Activated CD4-positive, alpha-beta T cell treated with anti-CD3 and anti-CD28 coated beads, Interleukin-2, amount 50 U/mL, for 4 hours (primary cell): ENCODE results near the gene WRAP73.

Source experiments
- DNase-seq, 2 experiments: peaks; one replicate each; pipeline ENCODE4 v3.0.0-alpha.2; 2020

The WRAP73 gene

GRCh38 chr1:3609016-3609768 is 40.7 kb downstream of the WRAP73 start:
- no peak for DNase-seq

- no peak for DNase-seq
These were observed 41.7 kb downstream of the WRAP73 start for GRCh38 chr1:3608154-3608553.

- DNase-seq, result no peak
These were observed 42.2 kb downstream of the WRAP73 start for GRCh38 chr1:3607703-3608065.

GRCh38 chr1:3606779-3607702 is 42.9 kb downstream of the WRAP73 start:
- DNase-seq, result no peak

- no peak for DNase-seq
These were observed 44.7 kb downstream of the WRAP73 start for GRCh38 chr1:3604997-3605823.

GRCh38 chr1:3604468-3604974 is 45.4 kb downstream of the WRAP73 start:
- DNase-seq, result no peak

- no peak for DNase-seq
These were observed 46.1 kb downstream of the WRAP73 start for GRCh38 chr1:3603571-3604467.

GRCh38 chr1:3603156-3603555 is 46.7 kb downstream of the WRAP73 start:
- DNase-seq, result no peak

GRCh38 chr1:3602375-3602774 is 47.5 kb downstream of the WRAP73 start:
- no peak for DNase-seq

GRCh38 chr1:3601743-3602142 is 48.2 kb downstream of the WRAP73 start:
- no peak for DNase-seq

GRCh38 chr1:3600354-3600753 is 49.5 kb downstream of the WRAP73 start:
- DNase-seq, result no peak

GRCh38 chr1:3599816-3600215 is 50.1 kb downstream of the WRAP73 start:
- no peak for DNase-seq

- DNase-seq, result no peak
These were observed 50.6 kb downstream of the WRAP73 start for GRCh38 chr1:3599286-3599811.

- DNase-seq, result no peak
These were observed 51.2 kb downstream of the WRAP73 start for GRCh38 chr1:3598522-3599285.

GRCh38 chr1:3598051-3598491 is 51.8 kb downstream of the WRAP73 start:
- no peak for DNase-seq

- DNase-seq, result no peak
These were observed 52.3 kb downstream of the WRAP73 start for GRCh38 chr1:3597599-3597964.

GRCh38 chr1:3596663-3597598 is 53.0 kb downstream of the WRAP73 start:
- DNase-seq, result no peak

- no peak for DNase-seq
These were observed 54.0 kb downstream of the WRAP73 start for GRCh38 chr1:3595949-3596348.

GRCh38 chr1:3594706-3595377 is 55.1 kb downstream of the WRAP73 start:
- no peak for DNase-seq
